DOHH2 (cell line): ENCODE results near the gene MCAT.
"Not testable (repeated sequence)": the region's sequence is repeated elsewhere in the genome, so short reads cannot be mapped to it uniquely, and the experiment has no call there.

Experiments used
- H3F3A ChIP-seq: fragments of 200-600 bp; sonication (generic), shearing (Covaris generic); 2 replicates; pipeline ENCODE4 v1.6.0; 2016; ENCODE audit warnings: antibody characterized with exemption, mild to moderate bottlenecking; ENCODE audit not compliant: control insufficient read depth, insufficient read depth
- H3K27ac ChIP-seq: fragments of 200-600 bp; sonication (generic); 2 replicates; pipeline ENCODE4 v1.5.1; 2014; ENCODE audit warnings: low read depth, mild to moderate bottlenecking, low read length, moderate library complexity
- H3K27me3 ChIP-seq: fragments of 200-600 bp; sonication (generic); 2 replicates; pipeline ENCODE4 v1.6.1; 2014; ENCODE audit warnings: mild to moderate bottlenecking, low read length, mixed read lengths; ENCODE audit not compliant: control insufficient read depth
- H3K36me3 ChIP-seq: fragments of 200-600 bp; sonication (generic); 2 replicates; pipeline ENCODE4 v1.6.1; 2014; ENCODE audit warnings: mild to moderate bottlenecking, low read length, moderate library complexity, mixed read lengths; ENCODE audit not compliant: control insufficient read depth
- H3K4me1 ChIP-seq: fragments of 200-600 bp; sonication (generic); 2 replicates; pipeline ENCODE4 v1.6.1; 2014; ENCODE audit warnings: mild to moderate bottlenecking, low read length, mixed read lengths; ENCODE audit not compliant: control insufficient read depth
- H3K4me2 ChIP-seq: fragments of 200-600 bp; sonication (generic); 2 replicates; pipeline ENCODE4 v1.6.0; 2014; ENCODE audit warnings: mild to moderate bottlenecking, low read length, moderate library complexity
- H3K4me3 ChIP-seq: fragments of 200-600 bp; sonication (generic); 2 replicates; pipeline ENCODE4 v1.5.1; 2014; ENCODE audit warnings: mild to moderate bottlenecking, low read length, mixed read lengths
- H3K79me2 ChIP-seq: fragments of 200-600 bp; sonication (generic); 2 replicates; pipeline ENCODE4 v1.6.1; 2014; ENCODE audit warnings: mild to moderate bottlenecking, low read length, mixed read lengths; ENCODE audit not compliant: control insufficient read depth
- H3K9me2 ChIP-seq: fragments of 200-600 bp; sonication (generic); replicated peaks from 2 replicates; pipeline ENCODE4 v1.6.1; 2014; ENCODE audit warnings: mild to moderate bottlenecking, low read length, mixed read lengths; ENCODE audit not compliant: control insufficient read depth
- H3K9me3 ChIP-seq: fragments of 200-600 bp; sonication (generic); 2 replicates; pipeline ENCODE4 v1.6.1; 2014; ENCODE audit warnings: antibody characterized with exemption, low read length, mixed read lengths; ENCODE audit not compliant: control insufficient read depth, insufficient read depth
- H4K20me1 ChIP-seq: fragments of 200-600 bp; sonication (generic); 2 replicates; pipeline ENCODE4 v1.6.0; 2014; ENCODE audit warnings: low read depth, mild to moderate bottlenecking, antibody characterized with exemption, low read length, moderate library complexity; ENCODE audit not compliant: control insufficient read depth, insufficient read depth
- EZH2phosphoT487 ChIP-seq: fragments of 200-600 bp; sonication (generic); IDR thresholded peaks from 2 replicates; pipeline ENCODE4 v1.6.1; 2017; ENCODE audit warnings: borderline replicate concordance, mild to moderate bottlenecking, antibody characterized with exemption, low read length, moderate library complexity, mixed read lengths
- TF ChIP-seq, protein P1 (sequence below): fragments of 200-600 bp; sonication (generic); IDR thresholded peaks from one replicate; pipeline ENCODE4 v1.5.1; 2014; ENCODE audit warnings: antibody characterized with exemption, mild to moderate bottlenecking, low read depth, low read length; ENCODE audit not compliant: poor library complexity, severe bottlenecking

Gene MCAT

GRCh38 chr22:43150731-43151206 lies 7.6 kb upstream of the MCAT start:
- H3K27ac ChIP-seq = no peak overlapping the region
- peak overlapping the region; percentile 80 for H3K4me2 ChIP-seq
- H3K4me1 ChIP-seq = peaks cover 55% of the 10 kb centered on the region

DNA sequence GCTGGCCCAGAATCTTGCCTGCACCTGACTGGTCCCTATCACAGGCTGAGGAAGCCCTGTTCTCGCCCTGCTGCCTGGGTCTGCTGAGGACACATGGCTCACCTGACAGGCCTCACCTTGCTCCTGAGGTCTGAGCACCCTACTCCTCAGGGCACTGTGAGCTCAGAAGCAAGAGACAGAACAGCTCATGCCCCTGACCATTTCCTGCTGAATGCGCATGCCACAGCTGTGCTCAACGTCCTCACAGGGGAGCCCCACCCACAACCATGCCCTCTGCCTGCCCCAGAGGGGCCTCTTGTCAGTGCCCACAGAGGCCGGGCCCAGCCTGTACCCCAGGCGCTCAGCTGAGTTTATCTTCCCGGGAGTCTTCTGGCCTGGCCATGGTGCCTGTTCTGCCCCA lies 5.4 kb upstream of the MCAT start:
- TF ChIP-seq EZH2phosphoT487 = no peak
- TF ChIP-seq, protein P1, sequence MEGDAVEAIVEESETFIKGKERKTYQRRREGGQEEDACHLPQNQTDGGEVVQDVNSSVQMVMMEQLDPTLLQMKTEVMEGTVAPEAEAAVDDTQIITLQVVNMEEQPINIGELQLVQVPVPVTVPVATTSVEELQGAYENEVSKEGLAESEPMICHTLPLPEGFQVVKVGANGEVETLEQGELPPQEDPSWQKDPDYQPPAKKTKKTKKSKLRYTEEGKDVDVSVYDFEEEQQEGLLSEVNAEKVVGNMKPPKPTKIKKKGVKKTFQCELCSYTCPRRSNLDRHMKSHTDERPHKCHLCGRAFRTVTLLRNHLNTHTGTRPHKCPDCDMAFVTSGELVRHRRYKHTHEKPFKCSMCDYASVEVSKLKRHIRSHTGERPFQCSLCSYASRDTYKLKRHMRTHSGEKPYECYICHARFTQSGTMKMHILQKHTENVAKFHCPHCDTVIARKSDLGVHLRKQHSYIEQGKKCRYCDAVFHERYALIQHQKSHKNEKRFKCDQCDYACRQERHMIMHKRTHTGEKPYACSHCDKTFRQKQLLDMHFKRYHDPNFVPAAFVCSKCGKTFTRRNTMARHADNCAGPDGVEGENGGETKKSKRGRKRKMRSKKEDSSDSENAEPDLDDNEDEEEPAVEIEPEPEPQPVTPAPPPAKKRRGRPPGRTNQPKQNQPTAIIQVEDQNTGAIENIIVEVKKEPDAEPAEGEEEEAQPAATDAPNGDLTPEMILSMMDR = no peak
- no peak overlapping the region for H3K27ac ChIP-seq
- H3K4me1 ChIP-seq = peaks cover 55% of the 10 kb centered on the region
- H3K36me3 ChIP-seq = no peaks in the 10 kb centered on the region
- no peaks in the 10 kb centered on the region for H3K9me2 ChIP-seq
- peak overlapping the region; percentile 61; the same call in 1 of the 2 replicates for H3K4me3 ChIP-seq
- H3K79me2 ChIP-seq = no peaks in the 10 kb centered on the region
- H4K20me1 ChIP-seq = no peaks in the 10 kb centered on the region
- no peaks in the 10 kb centered on the region for H3K9me3 ChIP-seq
- H3F3A ChIP-seq = peaks cover 9% of the 10 kb centered on the region
- H3K4me2 ChIP-seq = peak overlapping the region; percentile 68
- peaks cover 14% of the 10 kb centered on the region for H3K27me3 ChIP-seq

More at GRCh38 chr22:43150731-43151206, 7.6 kb upstream of the MCAT start:
- H3K4me3 ChIP-seq = peak overlapping the region; percentile 76
- peaks cover 9% of the 10 kb centered on the region for H3F3A ChIP-seq
- TF ChIP-seq, protein P1 = no peak
- no peak for TF ChIP-seq EZH2phosphoT487
- no peaks in the 10 kb centered on the region for H3K9me3 ChIP-seq
- H3K27me3 ChIP-seq = peaks cover 14% of the 10 kb centered on the region
- no peaks in the 10 kb centered on the region for H3K9me2 ChIP-seq
- H3K79me2 ChIP-seq = no peaks in the 10 kb centered on the region
- no peaks in the 10 kb centered on the region for H3K36me3 ChIP-seq
- no peaks in the 10 kb centered on the region for H4K20me1 ChIP-seq

DNA sequence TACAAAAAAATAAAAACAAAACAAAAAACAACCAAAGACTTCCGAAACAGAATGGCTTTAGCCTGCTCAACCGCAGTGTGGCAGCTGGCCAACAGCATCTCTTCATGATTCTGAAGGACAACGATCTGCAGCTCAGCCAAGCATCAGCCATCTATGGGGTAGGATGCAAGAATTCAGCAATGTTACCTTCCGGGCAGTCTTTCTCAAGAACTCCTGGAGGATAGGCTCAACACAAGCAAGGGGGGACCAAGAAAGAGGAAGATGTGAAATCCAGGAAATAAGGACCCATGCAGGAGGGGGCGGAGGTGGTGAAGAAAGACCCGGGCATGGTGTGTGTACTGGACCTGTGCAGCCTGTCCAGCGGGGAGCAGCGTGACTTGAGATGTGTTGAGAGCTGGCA lies 4.6 kb upstream of the MCAT start:
- Histone ChIP-seq H4K20me1 (no peaks in the 10 kb centered on the region), H3K4me2 (peak overlapping the region; percentile 68), H3K27me3 (peaks cover 14% of the 10 kb centered on the region), H3F3A (peaks cover 9% of the 10 kb centered on the region), H3K36me3 (no peaks in the 10 kb centered on the region), H3K4me3 (peak overlapping the region; percentile 61), H3K9me3 (no peaks in the 10 kb centered on the region), H3K9me2 (no peaks in the 10 kb centered on the region), H3K27ac (peak overlapping the region; percentile 72), H3K79me2 (peaks cover 3% of the 10 kb centered on the region), H3K4me1 (peaks cover 52% of the 10 kb centered on the region)
- TF ChIP-seq, protein P1 = no peak
- no peak for TF ChIP-seq EZH2phosphoT487

DNA sequence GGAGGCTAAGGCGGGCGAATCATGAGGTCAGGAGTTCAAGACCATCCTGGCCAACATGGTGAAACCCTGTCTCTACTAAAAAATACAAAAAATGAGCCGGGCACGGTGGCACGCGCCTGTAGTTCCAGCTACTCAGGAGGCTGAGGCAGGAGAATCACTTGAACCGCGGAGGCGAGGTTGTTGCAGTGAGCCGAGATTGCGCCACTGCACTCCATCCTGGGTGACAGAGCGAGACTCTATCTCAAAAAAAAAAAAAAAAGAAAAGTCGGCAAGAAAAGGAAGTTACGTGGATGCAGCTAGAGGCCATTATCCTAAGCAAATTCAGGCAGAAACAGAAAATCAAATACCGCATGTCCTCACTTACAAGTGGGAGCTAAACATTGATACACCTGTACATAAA lies 3.1 kb upstream of the MCAT start:
- peaks cover 18% of the 10 kb centered on the region for H3K79me2 ChIP-seq
- not testable (repeated sequence) for H3K9me2 ChIP-seq, H3K9me3 ChIP-seq, H3K27me3 ChIP-seq, H3K27ac ChIP-seq, H3F3A ChIP-seq, H3K36me3 ChIP-seq, H3K4me3 ChIP-seq, H4K20me1 ChIP-seq
- peak overlapping the region; percentile 68 for H3K4me2 ChIP-seq
- H3K4me1 ChIP-seq = peaks cover 46% of the 10 kb centered on the region

GRCh38 chr22:43145371-43145770 lies 2.2 kb upstream of the MCAT start:
- H3K79me2 ChIP-seq = peaks cover 28% of the 10 kb centered on the region
- H3K4me1 ChIP-seq = peaks cover 43% of the 10 kb centered on the region
- H3K27me3 ChIP-seq, H3F3A ChIP-seq, H4K20me1 ChIP-seq, H3K27ac ChIP-seq, H3K4me3 ChIP-seq, H3K9me2 ChIP-seq, H3K9me3 ChIP-seq, H3K4me2 ChIP-seq: not testable (repeated sequence)
- peaks cover 14% of the 10 kb centered on the region for H3K36me3 ChIP-seq
